ENCODE data around the gene CCDC63.
"Not testable (repeated sequence)": the region's sequence is repeated elsewhere in the genome, so short reads cannot be mapped to it uniquely, and the experiment has no call there.

CCDC63 gene

DNA sequence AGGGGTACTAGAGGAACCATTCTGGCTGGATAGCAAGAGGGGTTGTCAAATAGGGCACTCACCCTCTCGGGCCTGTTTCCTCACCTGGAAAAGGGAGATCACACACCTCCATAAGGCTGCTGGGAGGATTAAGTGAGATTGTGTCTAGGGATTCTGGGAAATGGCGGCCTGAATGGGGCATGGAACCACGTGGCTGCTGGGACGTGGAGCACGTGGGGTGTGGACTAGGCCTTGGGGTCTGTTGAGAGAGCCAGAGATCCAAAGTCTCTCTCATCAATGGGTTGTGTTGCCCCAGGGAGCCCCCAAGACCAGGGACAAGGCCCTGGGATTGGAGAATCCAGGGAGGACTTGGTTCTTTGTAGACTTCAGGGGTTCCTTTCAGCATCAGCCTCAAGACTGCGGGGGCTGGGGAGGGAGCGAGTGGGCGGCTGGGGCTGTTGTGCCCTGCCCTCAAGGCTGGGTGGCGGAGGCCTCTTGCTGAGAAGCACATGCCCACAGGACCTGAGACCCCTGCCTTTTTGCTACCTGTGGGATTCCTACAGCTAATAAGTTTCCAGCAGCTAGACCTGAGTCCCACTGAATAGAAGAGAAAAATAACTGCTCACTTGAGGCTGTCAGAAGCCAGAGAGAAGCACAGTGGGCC is 77.0 kb downstream of the CCDC63 start:
- no peak for DNase-seq

- DNase-seq, result no peak
These were observed 80.8 kb downstream of the CCDC63 start for GRCh38 chr12:110927546-110927945.

DNA sequence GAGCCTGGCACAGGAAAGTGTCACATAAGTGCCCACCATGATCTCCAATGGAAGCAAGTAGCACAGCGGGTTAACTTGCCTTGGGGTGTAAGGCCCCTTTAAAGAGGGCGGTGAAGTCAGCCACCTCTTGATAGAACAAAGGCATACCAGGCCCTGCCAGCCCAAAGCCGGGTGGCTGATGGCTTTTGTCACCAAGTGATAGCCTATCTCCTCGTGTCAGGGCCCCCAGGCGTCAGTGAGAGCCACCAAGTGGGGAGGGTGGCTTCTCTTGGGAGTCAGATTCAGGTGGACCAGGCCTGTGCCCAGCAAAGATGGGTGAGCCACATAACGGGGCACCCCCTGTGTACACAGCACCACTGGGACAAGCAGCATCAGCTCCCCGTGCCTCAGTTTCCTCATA is 81.9 kb downstream of the CCDC63 start:
- DNase-seq, result no peak

GRCh38 chr12:110929818-110930217 is 83.0 kb downstream of the CCDC63 start:
- DNase-seq, result no peak

- DNase-seq, result no peak
These were observed 83.8 kb downstream of the CCDC63 start for GRCh38 chr12:110930348-110931314.

DNA sequence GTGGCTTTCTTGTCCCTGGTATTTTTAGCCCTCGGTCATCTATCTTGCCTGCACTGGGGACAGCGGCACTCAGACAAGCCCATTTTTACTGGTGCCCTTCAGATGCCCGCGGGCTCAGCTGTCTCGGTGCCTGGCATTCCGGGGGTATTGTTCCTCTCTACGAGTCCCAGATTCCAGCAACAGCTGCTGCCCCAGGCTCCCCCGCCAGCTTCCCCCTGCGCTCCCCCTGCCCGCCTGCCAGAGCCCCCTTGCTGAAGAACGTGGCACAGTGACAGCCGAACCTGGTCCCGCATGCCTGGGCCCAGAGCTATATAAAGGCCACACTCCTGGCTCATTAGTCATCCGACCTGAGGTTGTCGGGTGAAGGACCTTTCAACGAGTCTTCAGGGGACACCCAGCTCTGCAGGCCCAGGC is 84.5 kb downstream of the CCDC63 start:
- DNase-seq, result no peak

DNA sequence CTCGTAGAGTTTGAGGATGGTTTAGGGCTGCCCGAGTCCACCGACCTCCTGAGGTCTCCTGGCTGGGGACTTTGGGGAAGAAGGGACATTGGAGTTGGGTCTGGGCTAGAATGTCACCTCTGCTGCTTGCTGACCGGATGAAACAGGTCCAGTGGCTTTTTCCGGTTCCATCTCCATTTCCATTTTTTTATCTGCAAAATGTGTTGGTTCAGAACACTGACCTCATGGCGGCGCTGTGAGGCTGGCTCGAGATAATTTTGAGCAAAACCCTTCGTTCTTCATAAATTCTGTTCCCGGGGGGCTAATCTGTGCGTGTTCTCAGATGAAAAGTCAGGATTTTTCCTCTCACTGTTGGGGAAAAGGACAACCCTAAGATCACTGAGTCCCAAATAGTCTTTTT is 85.3 kb downstream of the CCDC63 start:
- DNase-seq, result no peak

DNA sequence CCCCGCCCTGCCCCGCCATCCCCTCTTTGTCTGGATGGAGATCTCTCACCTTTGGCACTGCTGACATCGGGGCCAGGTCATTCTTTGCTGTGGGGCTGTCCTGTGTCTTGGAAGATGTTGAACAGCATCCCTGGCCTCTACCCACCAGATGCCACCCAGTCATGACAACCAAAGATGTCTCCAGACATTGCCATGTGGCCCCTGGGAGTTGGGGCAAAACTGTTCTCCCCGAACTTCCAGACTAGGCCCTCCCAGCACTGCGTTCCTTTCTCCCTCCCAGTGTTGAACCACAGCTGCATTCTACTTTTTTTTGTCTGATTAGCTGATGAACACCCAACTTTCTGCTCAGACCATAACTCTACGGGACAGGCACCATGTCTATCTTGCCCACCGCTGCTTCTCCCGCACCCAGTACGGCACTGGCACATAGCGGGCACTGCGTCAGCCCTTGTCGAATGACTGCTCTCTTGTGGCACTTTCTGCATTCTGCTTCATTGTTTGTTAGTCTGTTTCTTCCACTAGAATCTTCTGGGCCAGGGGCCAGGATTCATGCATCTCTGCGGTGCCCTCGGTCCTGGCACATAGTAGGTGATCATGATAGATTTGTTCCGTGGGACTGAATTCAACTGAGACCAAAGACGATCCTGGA is 86.7 kb downstream of the CCDC63 start:
- DNase-seq, result no peak

DNA sequence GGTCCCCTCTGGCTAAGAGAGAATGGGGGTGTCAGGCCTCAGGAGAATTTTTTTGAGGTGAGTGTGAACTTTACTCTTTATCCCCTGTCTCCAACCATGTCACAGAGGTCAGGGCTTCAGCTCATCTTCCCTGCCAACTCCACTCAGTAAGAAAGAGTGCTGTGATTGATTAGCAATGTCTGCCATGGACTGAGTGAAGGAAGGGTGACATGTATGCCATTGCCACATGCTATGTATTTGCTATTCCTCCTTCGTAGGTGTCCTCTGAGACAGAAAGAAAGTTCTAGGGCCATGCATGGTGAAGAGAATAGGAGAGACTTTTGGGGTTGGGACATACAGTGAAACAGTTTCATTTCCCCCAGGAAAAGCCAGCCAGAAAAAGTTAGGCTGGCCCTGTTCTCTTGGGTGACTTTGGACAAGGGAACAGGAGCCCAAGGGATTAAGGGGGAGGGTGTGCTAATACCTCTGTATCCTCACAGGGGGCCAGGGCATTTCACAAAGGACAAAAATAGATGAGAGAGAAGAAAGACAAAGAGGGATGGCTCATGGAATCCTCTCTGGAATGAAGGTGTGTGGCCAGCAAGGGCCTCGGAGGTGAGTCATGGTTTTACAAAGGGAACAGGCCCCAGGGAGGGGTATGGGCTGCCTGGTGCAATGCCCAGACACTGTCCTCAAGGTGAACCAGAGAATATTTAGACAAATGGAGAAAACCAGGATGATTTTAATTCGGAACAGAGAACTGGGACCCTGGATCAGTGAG is 87.5 kb downstream of the CCDC63 start:
- DNase-seq, result no peak

- DNase-seq, result no peak
These were observed 88.8 kb downstream of the CCDC63 start for GRCh38 chr12:110935588-110935987.

GRCh38 chr12:110936367-110937103 is 89.7 kb downstream of the CCDC63 start:
- no peak for DNase-seq

DNA sequence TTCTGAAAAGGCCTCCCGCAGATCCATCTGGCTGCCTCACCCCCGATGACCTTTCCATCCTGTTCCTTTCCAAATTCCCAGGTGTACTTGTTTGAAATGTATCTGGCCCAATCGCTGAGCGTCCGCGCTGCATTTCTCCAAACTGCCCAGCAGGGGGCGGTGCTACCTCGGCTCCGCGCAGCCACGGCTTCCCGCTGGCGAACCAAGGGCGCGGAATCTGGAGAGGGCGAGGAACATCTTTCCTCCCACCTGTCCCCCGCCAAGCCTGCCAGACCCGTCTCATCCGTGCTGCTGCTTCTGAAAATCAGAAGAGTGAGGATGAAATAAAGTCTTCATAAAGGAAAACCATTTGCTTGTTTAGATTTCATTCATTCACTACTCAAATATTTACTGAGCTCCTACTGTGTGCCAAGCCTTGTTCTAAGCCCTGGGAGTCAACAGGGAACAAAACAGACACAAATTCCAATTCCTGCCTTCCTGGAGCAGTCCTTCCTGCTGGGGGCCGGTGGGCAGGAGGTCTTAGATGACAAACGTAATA is 90.4 kb downstream of the CCDC63 start:
- DNase-seq, result peak; percentile 44

DNA sequence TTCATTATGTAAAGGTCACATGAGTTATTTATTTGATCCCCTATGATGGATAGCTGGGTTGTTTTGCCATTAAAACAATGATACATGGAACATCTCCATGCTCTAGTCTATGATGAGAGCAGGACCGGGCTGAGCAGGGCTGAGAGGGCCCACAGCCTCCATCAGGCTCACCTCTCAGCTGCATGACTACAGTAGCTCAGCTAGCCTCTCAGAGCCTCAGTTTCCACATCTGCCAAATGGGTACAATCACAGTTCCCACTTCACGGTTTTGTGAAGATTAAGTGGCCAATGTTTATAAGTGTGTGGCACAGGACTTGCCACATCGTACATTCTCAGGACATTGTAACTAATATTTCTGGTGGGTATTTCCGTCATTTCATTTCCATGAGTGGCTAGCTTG is 93.5 kb downstream of the CCDC63 start:
- no peak for DNase-seq

DNA sequence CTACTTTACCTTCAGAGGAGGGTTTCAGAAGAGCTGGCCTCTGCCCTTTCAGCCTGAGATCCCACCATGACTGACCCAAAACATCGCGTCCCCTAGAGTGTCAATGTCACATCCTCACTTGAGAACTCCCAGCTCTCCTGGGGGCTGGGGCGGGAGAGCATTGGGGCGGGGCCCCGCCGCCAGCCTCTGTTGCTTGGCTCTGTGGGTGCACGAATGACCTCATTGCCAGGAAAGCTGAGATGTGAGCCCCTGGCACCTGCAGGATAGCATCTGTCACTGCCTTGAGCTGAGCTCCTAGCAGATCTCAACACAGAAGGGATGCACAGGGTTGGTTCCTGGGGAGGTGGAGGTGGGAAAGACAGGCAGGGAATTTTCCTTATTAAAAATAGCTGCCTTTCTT is 94.1 kb downstream of the CCDC63 start:
- no peak for DNase-seq

GRCh38 chr12:110941391-110941790 is 94.6 kb downstream of the CCDC63 start:
- no peak for DNase-seq

DNA sequence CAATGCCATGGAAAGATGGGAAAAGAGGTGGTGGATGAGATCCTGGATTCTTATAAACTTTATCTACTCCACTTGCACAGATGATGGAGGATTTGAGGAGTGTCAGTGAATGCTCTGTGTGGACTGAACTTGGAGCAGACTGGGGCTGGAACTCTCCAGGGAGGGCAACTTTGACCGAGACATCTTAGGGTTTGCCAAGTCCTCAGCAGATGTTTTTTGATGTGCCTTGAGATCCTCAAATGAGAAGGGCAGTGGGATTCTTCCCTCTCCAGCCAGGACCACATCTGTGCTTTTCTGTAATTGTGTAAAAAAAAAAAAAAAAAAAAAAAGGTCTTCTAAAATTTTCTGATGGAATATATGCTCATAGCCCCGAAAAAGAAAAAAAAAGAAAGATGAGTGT is 96.6 kb downstream of the CCDC63 start:
- DNase-seq, result no peak

- DNase-seq, result no peak
These were observed 101.3 kb downstream of the CCDC63 start for GRCh38 chr12:110948041-110948440.

- not testable (repeated sequence) for DNase-seq
These were observed 103.7 kb downstream of the CCDC63 start for GRCh38 chr12:110950466-110950865.

- DNase-seq, result not testable (repeated sequence)
These were observed 104.1 kb downstream of the CCDC63 start for GRCh38 chr12:110950867-110951266.

Data from activated CD4-positive, alpha-beta T cell treated with anti-CD3 and anti-CD28 coated beads, Interleukin-2, amount 50 U/mL, for 16 hours (primary cell).